RKO (cell line): ENCODE data around the gene NFASC.

Source experiments
- DNase-seq: peaks from one replicate; pipeline ENCODE4 v3.0.0-alpha.2; 2016; ENCODE audit warnings: low spot score

The NFASC gene

DNA sequence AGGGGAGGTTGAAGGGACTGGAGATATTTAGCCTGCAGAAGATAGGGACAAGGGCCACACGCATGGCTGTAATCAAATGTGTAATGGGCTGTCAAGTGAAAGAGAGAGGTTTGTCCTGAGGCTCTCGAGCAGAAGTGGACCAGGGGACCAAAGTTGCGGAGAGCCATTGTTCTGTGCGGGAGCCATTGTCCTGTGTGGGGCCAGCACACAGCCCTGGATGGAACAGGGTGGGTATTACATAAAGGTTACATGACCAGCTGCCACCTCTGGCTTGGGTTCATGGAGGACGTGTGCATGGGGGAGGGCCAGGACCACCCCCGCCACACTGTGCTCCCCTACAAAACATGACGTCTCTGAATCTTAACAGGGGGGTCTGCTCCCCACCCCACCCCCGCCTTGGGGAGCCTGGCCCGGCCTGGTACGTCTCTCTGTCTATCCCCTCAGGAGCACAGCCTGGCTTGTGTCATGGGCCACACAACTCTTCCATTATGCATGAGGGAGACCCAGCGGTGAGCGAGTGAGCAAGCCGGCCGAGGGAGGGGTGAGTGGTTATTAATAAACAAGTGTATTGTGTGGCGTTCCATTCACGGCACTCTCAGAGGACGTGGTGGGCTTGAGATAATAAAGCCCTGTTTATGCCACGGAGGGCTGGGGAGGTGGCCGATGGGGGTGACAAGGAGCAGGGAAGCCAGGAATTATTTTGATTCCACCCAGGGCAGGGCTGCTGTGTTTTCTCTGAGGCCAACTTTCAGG, at the start of gene NFASC:
Gene NFASC, plus strand, starts transcription at position 703 of the 753 bp plus-strand sequence. CDS start 73,454 bp downstream, outside the sequence.
- DNase-seq: no peak

DNA sequence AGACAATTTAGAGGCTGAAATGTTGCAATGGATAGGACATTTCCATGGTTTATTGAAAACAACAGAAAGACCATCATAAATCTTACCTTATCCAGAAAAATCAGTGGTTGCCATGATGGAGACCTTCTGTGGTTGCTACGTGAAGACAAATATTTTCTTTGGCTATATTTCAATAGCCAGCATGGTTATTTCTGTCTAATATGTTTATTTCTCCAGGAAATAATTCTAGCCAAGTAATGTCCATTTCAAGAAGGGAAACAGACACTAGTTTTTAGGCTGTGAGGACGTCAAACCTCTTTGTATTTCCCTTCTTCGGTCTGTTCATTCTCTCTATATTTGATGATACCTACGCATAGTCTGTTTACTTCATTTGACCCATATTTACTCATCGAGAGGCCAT, 49.2 kb upstream of the NFASC start:
- DNase-seq: no peak

DNA sequence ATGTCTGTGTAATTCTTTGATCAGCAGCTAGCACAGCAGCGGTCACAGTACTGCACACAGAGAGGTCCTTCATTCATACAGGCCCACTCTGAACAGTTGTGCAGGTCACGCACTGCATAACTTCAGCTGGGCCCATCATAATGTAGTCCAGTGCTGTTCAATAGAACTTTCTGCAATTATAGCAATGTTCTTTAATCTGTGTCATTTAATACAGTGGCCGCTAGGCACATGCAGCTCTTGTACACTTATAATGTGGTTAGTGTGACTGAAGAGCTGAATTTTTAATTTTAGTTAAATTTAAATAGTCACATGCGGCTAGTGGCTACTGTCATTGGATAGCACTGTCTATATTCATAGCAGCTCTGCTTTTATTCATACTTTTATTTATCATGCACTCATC, 48.7 kb upstream of the NFASC start:
- DNase-seq: no peak

DNA sequence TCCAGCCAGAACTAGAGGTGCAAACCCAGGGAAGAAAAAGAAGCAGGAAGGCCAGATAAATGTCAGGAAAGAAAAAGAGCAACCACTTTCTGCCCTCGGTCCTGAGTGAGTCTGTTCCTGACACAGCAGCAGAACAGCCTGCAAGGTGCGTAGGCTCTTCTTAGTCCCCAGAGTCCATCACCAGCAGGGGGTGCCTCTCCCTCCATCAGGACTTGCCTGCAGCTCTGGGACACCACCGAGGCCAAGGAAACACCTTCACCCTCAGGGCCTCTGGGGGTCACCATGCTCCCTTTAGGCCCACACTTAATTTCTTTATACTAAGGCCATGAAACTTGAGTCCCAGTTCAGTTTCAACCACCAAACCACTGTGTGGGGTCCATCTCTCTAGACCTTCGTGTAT, 43.7 kb upstream of the NFASC start:
- no peak for DNase-seq

DNA sequence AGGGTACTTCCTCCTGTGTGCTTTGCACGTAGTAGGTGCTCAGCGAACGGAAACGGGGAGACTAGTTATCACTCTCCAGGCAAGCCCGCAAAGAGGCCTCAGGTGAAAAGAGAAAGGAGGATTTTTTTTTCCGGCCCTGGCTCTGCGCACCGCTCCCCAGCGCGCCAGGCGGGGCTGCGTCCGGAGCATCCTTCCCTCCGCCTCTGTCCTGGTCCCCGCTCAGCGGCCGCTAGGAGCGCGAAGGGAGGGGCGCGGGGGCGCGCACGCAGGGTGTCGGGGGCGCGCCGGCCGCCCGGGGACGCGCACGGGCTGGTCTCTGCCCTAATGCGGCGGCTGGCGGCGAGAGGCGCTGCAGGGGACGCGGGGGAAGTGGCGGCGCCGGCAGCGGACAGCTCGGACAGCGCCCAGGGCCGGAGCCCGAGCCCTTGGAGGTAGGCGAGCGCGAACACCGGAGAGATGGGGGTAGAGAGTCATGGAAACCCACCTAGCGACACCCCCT, 42.3 kb upstream of the NFASC start:
- no peak for DNase-seq

DNA sequence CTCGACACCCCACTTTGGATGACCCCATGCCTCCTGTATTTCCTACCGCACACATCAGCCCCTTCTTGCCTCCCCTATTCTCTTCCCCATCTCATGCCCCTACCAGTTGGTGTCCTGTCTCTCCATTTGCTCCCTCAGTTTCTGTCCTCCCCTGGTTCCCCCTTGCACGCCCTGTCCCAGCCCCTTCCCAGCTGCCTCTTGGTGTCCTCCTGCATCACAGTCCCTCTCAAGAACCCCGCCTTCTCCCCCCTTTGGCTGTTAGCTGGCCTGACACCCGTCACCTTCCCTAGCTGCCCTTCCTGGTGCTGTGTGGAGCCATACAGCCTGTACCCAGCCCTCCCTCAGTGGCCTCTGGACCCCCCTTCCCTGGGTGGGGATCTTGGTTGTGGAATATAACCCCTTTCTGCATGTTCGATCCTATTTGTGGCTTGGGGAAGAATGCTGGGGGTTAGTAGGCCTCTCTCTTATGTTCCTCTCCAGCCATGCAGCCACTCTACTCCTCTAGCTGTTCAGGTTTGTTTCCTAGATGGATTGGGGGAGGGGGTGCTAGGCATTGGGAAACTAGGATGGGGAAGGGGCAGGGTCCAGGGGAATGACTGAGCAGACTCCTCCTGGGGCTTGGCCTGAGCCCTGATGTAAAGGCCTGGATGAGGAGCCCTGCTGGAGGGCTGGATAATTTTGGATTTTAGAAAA, 41.4 kb upstream of the NFASC start:
- no peak for DNase-seq

DNA sequence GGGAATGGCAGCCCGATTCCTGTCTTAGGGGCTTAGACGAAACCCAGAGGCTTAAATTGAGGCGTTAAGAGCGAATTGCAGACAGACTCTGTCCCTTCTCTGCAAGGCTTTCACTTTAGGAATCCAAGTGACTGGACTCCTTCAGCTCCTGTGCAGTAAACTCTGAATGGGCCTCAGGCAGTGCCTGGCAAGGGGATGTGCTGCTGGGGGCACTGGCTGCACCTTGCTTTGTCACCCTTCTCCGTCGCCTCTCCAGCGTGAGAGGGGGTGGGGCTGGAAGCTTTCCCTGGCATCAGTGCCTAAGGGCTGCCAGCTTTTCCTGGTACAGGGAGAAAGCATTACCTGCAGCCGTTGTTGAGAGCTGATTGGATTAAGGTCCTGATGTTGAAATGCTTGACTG, 39.9 kb upstream of the NFASC start:
- DNase-seq: no peak

DNA sequence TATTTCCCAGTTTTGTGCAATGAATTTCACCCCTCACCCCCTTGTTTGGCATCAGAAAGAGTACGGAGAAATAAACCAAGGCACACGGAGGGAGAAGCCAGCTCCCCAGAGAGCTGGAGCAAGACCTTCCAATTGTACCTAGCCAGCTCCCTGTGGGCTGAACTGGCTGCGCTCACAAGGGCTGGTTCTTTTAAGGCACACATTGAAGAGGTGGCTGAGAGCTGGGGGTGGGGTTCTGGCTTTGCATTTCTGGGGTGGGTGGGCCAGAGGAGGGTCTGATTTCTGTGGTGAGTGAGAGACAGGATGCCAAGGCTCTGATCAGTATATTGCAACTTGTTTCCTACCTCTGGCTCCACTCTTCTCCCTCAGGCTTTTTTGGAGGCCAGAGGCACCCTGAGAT, 39.5 kb upstream of the NFASC start:
- no peak for DNase-seq

DNA sequence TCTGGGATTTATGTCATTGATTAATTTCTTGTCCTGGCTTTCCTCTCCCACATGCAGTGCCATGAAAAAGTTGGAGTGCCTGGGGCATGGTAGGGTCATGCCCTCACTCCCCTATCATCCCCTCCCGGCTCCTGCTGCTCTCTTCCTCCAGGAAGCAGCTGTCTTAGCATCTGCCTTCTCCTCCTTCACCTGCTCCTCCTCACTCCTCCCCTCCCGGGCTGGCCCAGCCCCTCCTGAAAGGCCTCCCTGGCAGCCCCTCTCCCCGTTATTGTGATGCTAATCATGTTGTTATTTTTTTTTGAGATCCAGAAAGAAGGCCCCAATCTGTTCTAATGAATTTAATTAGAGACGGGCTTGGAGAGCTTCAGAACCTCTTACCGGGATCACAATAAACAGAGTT, 36.3 kb upstream of the NFASC start:
- DNase-seq: no peak

DNA sequence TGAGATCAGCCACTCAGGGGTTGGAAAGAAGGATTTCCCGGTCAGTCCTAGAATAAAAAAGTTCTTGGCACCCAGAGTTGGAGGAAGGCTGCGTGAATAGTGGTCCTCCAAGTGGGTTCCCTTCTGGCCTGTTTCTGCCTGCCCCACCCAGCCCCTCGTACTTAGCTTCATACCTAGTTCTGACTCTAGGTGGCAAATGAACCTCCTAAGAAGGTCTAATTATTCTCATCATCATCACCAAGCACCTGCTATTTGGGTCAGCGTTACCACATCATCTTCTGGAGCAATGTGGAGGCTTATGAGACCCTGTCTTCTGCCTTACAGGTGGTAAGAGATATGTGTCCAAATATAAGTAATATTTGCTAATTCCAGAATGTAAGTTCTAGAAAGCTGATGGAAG, 35.9 kb upstream of the NFASC start:
- no peak for DNase-seq

DNA sequence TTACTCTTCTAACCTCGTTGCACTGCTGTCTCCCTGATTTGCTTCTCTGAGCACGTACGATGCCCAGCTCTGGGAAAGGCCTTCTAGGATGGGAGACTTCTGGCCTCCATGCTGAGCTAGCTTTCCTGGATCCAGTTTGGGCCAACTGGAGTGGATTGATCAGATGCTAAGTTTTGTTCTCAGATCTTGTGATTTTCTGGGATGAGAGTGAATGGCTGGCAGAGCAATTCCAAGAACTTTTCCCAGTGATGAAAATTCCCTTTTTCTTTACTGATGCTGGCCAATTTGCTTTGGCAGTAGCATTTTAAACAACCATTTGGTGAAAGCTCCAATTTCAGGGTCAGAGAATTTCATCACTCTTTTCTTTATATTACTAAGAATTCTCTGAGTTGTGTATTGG, 34.9 kb upstream of the NFASC start:
- no peak for DNase-seq

DNA sequence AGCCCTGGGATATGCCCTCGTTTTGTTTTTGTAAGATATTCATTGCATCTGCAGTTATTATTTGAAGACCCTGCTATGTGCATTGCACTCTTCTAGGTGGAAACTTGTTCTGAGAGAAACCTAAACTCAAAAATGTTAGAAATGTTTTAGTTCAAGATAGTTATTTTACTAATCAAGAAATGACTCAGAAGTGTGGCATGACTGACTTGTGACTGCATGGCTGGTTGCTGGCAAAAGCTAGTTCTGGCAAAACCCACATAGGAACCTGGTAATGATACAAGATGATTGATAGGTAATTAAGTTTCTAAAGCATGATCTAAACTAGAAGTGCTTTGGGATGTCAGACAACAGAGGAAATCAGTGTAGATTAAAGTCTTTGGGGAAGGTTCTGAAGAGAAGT, 33.8 kb upstream of the NFASC start:
- DNase-seq: no peak

DNA sequence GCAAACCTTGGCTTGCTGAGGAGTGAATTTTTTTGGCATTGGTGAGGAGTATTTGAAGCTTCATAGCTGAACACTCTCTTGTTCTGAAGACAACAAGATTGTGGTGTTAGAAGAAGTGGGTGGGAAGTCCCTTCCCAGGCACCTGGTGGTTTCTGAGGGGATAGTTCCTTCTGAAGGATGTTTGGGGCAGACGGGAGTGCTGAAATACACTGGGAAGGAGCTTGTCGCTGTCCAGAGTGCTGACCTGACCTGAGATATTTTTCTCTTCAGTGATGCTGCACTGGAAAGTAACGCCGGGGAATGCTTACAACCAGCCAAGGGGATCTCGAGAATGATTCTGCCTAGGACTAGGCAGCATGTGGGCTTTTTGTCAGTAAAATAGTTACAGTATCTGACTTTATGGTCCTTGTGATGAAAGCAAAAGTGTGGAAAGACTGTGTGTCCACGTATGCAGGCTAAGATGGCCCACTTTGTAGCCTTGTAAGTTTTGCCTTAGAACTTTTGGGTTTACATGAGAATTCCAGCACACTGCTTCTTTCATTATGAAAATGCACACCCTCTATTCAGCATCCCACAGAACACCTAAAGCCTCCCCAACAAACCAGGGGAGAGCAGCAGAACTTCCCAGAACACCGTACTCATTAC, 33.1 kb upstream of the NFASC start:
- peak; percentile 61 for DNase-seq

DNA sequence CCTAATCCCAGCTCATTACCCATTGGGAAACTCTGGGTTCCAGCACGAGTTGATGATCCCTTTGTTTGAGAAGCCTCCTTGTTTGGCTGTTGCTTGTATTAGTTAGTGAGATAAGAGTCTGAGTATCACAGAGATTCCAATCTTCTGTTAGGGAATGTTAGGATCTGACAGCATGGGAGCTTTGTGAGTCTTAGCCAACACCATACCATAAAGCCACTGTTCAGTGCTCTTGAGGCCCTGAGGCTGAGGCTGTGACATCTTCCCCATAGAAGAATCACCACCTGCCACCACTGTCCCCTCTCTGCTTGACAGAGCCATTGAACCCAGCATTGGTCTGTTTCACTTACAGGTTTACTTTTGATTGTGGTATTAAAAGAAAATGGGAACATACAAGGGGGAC, 29.3 kb upstream of the NFASC start:
- no peak for DNase-seq

DNA sequence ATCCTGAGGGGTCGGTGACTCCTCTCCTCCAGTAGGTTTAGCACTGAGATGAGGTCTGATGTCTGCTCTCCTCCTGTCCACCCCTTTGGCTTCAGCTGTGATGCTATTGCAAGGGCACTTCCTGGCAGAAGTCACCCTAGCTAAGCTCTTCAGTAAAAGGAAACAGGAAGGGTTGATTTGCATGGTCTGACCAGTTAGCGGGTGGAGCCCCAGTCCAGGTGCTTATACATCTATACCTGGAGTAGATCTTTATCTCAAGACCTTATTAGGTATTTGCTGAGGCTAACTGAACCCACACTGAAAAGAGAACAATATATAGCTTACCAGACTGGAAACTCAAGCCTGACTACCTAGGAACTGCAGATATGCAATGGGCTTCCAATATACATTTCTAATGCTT, 28.9 kb upstream of the NFASC start:
- no peak for DNase-seq

DNA sequence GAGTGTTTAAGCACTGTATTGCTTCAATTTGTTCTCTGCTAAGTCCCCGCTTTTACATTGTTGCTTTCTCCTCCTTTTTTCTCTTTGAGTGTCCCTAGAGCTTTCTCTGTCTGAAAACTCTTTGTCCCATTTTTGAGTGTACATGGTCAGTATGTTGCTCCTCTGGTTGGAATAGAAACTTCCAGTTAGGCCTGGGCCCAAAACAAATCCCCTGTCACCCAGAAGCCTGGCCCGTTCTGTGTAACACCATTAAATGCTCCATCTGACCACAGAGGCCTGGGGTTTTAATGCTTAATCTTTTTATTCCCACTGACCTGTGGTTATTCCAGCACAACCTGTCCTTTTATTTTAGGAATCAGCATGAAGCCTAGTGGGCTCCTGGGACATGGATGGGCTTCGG, 28.3 kb upstream of the NFASC start:
- DNase-seq: no peak

DNA sequence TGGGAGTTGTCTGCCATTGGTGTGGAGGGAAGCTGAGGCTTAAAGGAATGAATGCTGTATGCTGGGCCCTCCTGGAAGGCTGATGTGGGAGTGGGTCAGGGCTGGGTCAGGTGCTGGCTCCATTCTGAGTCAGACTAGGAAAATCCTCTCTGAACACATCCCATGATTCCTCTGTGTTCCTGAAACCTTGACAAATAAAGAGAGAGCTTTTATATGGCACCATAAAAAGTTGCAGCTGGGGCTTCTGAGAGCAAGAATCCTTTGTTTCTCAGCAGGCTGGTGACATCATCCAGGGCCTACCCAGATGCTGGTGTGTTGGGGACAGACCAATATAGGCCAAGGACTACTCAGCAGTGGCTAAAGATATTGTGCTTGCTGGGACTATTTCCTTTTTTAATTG, 27.8 kb upstream of the NFASC start:
- DNase-seq: no peak

DNA sequence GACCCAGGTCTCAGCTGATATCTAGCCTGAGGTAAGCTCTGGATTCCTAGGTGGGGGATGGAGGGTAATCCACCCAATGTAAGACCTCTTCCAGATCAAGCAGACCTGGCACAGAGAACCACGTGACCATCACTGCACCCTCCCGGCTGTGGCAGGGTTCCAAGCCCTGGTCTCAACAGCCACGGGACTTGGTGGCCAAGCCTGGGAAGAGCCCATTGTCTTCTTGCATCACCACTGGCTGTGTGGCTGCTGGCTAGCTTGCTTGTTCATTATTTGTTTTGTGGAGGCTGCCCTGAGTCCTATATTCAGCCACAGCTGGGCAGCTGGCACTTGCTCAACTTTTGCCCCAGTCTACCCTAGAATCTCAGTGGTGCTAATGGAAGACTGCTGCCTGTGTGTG, 24.1 kb upstream of the NFASC start:
- no peak for DNase-seq

DNA sequence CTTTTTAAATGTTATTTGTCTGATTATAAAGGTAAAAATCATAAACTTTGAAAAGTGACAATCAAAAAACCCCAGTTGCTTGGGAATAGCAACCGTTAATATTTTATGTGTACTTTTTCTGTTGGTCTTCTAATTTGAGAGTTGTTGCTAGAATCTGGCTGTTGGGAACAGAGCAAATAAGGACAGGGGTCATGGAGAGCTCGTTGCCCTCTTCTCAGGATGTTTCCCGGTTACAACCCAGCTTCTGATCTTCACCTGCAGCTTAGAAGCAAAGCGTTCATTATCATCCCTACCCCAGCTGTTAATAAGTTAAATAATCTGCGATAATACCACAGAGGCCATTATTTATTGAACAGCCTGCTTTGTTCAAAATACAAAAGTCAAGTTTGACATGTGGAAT, 22.1 kb upstream of the NFASC start:
- DNase-seq: no peak

DNA sequence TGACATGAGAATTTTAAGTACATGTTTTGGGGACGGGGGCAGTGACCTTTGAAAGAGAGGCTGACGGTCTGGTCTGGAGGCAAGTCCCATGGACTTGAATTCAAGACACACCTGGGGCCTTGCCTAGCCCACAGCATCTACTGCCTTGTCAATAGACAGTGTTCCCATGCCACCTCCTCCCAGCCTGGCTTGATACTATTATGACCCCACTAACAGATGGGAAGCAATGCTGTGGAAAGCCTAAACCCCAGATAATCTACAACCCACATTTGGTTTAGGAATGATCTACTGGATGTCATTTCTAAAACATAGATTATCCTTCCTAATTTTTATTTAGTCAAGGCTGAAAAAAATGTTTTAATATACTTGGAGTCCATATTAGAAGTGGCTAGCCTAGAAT, 17.8 kb upstream of the NFASC start:
- DNase-seq: no peak

DNA sequence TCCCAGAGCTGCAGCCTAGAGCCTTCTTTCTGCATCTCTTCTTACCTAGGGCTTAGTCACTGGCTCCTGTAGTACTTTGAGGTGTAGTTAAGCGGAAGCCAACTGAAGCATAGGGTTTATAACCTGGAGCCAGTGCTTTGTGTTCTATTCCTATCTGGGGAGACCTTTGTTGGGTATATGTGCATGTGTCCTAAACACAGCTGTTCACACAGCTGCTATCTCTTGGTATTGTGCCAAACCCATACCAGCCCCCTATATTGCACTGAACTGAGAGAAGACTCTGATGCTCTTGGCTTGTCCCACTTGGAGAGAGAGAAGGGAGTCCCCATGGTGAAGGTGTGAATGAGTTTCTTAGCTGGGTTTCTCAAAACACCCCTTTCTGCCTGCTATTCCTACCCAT, 17.2 kb upstream of the NFASC start:
- no peak for DNase-seq

DNA sequence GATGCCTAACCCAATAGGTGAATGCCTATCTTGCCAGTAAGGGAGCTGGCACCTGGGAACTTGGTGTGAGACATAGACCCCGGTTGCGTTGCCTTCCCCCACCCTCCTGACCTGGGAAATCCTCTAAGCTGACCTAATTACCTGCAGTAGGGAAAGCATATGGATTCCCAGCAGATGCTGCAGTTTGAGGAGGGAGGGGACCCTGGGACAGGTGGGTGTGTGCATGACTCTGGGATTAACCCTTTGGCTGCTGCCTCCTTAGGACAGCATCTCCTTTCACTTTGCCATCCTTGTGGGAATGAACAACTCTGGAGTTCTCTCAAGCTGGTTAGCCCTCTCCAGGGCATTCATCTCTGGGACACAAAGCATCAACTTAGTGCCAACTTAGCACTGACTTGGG, 16.4 kb upstream of the NFASC start:
- no peak for DNase-seq

DNA sequence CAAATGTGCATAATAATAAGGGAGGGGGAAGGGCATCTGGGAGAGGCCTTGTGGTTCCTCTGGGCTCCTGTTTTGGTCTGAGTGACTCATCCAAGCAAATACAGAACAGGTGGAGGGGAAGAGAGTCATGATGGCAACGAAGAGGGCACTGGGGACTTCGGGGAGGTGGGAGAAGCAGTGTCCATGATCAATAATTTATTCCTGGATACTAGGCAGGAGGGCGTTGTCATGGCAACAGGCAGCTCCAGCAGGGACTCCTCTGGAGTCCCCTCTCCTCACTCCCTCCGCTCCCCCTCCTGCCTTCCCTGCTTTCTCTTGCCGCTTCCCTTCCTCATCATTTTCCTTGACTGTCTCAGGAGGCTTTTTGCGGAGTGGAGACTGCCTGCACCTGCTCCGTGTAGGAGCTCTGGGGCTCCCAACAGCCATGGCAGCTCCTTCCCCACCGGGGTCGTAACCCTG, 12.3 kb upstream of the NFASC start:
- no peak for DNase-seq
